HG02571 (cell line): ENCODE data around the gene COX7C.
"Not testable (repeated sequence)": the region's sequence is repeated elsewhere in the genome, so short reads cannot be mapped to it uniquely, and the experiment has no call there.

ENCODE experiments used
- ATAC-seq: cut with Tn5 transposase; IDR thresholded peaks from one replicate; pipeline ENCODE4 v1.9.1; 2021; ENCODE audit warnings: mild to moderate bottlenecking, moderate library complexity; ENCODE audit not compliant: unreplicated experiment

The COX7C gene

DNA sequence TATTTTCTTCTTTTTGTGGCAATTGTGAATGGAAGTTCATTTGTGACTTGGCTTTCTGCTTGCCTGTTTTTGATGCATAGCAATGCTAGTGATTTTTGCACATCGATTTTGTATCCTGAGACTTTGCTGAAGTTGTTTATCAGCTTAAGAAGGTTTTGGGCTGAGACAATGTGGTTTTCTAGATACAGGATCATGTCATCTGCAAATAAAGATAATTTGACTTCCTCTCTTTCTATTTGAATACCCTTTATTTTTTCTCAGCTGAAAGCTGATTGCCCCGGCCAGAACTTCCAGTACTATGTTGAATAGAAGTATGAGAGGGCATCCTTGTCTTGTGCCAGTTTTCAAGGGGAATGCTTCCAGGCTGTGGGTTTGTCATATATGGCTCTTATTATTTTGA is 43.0 kb downstream of the COX7C start:
- ATAC-seq = not testable (repeated sequence)

DNA sequence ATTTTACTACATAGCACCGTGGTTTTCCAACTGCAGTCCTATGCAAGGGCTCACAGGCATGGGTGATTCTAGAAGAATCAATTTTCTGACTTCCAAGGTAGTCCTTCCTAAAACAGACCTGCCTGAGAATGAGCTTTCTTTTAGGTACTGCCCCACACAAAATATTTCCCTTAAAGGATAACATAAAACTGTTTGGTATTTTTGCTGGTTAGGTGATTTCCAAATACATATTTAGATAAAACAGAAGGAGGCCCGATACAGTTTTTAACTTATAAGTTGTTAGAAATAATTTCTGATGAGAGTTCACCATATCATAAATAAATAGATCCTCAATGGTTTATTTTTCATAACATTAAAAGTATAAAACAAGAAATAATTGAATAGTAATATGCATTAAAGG is 46.4 kb downstream of the COX7C start:
- no peak for ATAC-seq

DNA sequence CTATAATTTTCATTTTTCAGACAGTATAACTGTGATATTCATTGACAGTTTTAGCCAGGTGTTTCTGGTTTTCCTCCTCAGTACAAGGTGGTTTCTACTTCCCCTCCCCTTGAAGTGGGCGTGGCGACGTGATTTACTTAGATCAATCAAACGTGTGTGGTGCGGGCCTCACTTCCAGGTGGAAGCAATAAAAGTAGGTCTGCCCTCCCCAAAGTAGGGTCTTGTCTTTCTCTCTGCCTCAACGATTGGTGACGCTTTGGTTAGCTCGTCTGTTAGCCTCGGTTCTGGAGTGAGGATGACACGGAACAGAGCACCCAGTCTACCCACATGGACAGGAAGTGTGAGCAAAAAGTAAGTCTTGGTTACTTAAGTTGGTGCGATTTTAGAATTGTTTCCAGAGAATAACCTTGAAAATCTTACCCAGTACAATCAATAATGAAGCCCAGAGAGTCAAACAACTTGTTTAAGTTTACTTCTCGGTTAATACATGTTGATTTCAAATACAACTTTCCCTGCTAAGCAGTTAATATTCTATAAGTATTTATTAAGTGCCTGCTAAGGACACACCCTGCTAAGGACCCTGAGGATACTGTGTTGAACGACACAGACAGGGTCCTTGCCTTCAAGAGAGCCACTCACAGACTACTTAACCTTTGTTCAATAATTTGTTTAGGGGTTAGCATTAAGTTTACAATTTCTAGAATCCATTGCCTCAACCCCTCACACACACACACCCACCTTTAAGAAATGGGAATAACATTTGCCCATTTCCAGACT is 48.4 kb downstream of the COX7C start:
- no peak for ATAC-seq

DNA sequence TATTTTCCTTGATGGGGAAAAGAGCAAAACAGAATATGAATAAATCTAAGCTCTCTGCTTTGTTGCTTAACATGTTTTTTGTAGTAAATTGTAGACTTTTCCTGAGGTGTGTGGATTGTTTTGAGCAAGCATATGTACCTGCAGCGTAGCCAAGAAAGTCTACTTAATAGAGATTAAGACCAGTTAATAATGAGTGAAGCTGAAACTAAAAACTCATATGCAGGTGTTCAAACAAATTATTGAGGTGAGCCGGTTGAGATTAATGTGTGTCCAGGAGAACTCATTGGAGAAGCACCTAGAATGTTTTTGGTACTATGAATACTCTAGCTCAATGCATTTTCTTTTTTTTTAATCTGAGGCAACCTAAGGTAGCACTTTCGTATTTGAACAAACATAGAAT is 49.2 kb downstream of the COX7C start:
- no peak for ATAC-seq
